Measurements from ENCODE around the gene UQCRFS1.
"Not testable (repeated sequence)": the region's sequence is repeated elsewhere in the genome, so short reads cannot be mapped to it uniquely, and the experiment has no call there.

Gene UQCRFS1

DNA sequence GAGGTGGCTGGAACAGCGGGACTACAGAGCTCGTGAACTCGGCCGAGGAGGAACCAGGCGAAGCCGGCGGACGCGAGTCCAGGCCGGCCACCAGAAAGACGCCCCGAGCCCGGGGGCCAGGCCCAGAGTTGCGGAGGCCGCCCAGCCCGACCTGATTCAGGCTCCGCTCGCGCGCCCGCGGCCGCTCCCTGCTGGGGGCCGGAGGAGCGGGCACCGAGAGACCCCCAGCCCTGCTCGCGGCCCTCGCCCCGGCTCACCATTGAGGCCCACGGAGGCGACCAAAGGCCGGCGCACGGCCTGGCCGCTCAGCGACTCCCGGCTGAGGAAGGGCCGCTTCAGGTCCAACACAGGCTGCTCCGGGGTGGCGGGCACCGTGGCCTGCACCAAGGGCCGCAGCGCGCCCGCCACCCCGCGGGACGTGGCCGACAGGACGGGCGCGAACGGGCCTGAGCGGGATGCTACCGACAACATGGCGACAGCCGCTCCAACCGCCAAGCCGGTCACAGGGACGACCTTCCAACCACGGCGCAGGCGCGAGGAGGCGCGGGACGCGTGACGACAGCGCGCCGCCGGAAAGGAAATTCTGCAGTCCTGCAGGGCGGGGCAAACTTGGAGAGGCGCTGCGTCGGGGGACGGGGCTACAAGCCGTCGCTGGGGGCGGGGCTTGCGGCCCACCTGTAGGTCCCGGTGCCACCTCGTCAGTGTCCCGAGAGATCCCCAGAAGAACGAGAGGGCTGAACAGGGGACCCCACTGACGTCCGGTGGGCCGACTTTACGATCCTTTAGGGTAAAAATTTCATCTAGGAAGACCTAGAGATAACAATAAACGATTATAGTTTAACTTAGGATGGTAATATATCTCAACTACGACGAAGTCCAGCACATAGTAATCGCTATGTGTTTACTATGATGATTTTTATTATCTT, at the start of gene UQCRFS1:
Gene UQCRFS1, minus strand, starts transcription at position 504 of the 926 bp plus-strand sequence. Its CDS starts 33 bp downstream, at position 471.
- Histone ChIP-seq H3K4me2 (peak within 1 kb of the TSS; percentile 92), H3K9ac (peak within 1 kb of the TSS; percentile 100), H3K27me3 (no peaks in the 10 kb centered on the region), H4K20me1 (peaks cover 43% of the 10 kb centered on the region), H3K4me3 (peak within 1 kb of the TSS; percentile 100), H3K36me3 (peaks cover 23% of the 10 kb centered on the region), H3K9me3 (peaks cover 8% of the 10 kb centered on the region; the same call in 1 of the 2 replicates), H3K27ac (peak within 1 kb of the TSS; percentile 100), H3K4me1 (peaks cover 21% of the 10 kb centered on the region)
- no peak for TF ChIP-seq Cebpa-rat (IDR thresholded peaks at IDR 0.05)

- H3K4me1 ChIP-seq, result no peaks in the 10 kb centered on the region
- no peaks in the 10 kb centered on the region for H3K9me3 ChIP-seq
- H3K27ac ChIP-seq, result no peak overlapping the region
- no peak overlapping the region for H3K9ac ChIP-seq
- no peak overlapping the region for H3K4me3 ChIP-seq
- no peaks in the 10 kb centered on the region for H4K20me1 ChIP-seq
- H3K4me2 ChIP-seq, result no peak overlapping the region
- no peaks in the 10 kb centered on the region for H3K27me3 ChIP-seq
- H3K36me3 ChIP-seq, result no peaks in the 10 kb centered on the region
- no peak for TF ChIP-seq Cebpa-rat (IDR thresholded peaks at IDR 0.05)
These were observed 49.1 kb upstream of the UQCRFS1 start for GRCh38 chr19:29262085-29262484.

DNA sequence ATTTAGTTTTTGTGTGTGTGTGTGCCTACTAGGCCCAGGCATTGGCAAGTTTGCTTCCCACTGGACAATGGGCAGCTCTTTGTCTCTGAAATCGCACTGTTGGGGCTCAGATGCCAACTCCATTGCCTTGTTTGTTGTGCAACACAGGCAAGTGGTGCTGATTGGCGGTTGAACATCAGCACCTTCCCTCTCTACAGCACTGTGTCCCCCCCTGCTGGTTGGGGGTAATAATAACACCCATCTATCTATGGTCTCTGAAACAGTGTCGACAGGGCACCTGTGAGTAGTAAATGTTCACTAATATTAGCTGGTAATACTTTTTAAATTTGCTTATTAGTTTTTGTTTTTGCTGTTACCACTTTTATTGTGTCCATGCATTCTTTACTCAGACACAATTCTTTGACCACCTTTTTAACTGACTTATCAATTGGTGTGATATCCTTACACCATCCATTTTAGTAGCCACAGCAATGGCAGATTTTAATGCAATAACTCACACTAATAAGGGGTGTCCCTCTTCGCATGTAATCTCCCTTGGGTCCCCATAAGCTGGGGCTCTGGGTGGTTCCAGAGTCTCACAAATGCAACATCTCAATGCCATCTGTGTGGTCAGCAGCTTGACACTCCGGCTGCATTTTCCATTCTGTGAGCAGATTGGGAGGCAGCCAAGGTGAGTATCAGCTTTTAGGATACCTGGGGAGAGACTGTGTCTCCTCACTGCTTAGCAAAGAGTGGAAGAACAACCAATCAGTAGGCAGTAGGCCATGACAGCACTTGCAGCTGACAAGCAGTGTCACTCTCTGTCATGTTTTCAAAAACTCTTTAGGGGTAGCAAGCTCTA, 47.7 kb upstream of the UQCRFS1 start:
- Histone ChIP-seq H3K4me1 (no peaks in the 10 kb centered on the region), H3K4me3 (no peak overlapping the region), H3K27ac (no peak overlapping the region), H3K27me3 (no peaks in the 10 kb centered on the region), H3K9me3 (no peaks in the 10 kb centered on the region), H3K4me2 (no peak overlapping the region), H3K36me3 (no peaks in the 10 kb centered on the region), H4K20me1 (no peaks in the 10 kb centered on the region), H3K9ac (no peak overlapping the region)
- TF ChIP-seq Cebpa-rat (IDR thresholded peaks at IDR 0.05), result peak; percentile 78

DNA sequence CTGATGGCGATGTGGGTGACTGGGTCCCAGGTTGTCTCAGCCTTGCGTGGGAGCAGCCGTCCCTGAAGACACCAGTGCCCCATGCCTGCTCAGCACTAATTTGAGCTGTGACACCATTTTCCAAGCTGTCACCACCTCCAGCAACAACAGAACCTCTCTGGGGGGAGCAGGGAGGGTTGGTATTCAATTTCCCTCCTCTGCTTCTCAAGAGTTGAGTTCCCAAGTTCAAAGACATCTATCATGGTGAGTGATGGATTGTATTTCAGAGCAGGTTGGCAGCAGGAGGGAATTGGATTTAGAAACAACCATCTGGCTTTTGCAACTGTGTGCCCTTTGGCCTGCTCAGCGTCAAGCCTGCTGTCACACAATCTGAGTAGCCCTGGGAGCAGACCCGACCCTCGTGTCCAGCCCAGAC, 46.9 kb upstream of the UQCRFS1 start:
- no peak overlapping the region for H3K9ac ChIP-seq
- TF ChIP-seq Cebpa-rat (IDR thresholded peaks at IDR 0.05), result no peak
- H3K27ac ChIP-seq, result no peak overlapping the region
- H3K4me2 ChIP-seq, result no peak overlapping the region
- H3K27me3 ChIP-seq, result no peaks in the 10 kb centered on the region
- no peaks in the 10 kb centered on the region for H3K4me1 ChIP-seq
- no peaks in the 10 kb centered on the region for H3K36me3 ChIP-seq
- H3K9me3 ChIP-seq, result no peaks in the 10 kb centered on the region
- H3K4me3 ChIP-seq, result no peak overlapping the region
- H4K20me1 ChIP-seq, result no peaks in the 10 kb centered on the region

DNA sequence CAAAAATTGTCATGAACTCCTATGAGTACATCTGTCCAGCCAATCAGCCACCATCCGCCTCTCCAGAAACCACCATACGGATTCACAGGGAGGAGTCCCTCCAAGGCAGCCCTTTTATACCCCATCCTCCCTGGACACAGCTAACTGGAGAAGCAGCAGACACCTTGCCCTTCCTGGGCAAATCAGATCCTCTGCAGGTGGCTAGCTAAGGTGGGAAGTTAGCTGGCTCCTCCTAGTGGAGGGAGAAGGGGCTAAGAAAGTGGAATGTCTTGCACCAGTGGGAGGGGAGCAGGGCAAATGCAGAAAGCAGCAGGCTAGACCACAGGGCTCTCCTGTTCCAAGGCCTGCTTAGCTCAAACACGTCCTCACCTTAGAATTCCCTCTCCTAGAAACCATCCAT, 46.2 kb upstream of the UQCRFS1 start:
- no peak overlapping the region for H3K4me2 ChIP-seq
- no peaks in the 10 kb centered on the region for H3K27me3 ChIP-seq
- H3K9me3 ChIP-seq, result no peaks in the 10 kb centered on the region
- H3K27ac ChIP-seq, result no peak overlapping the region
- H3K36me3 ChIP-seq, result no peaks in the 10 kb centered on the region
- H3K9ac ChIP-seq, result no peak overlapping the region
- no peak for TF ChIP-seq Cebpa-rat (IDR thresholded peaks at IDR 0.05)
- no peak overlapping the region for H3K4me3 ChIP-seq
- H4K20me1 ChIP-seq, result no peaks in the 10 kb centered on the region
- H3K4me1 ChIP-seq, result no peaks in the 10 kb centered on the region

- no peak overlapping the region for H3K4me2 ChIP-seq
- H3K9me3 ChIP-seq, result no peaks in the 10 kb centered on the region
- H4K20me1 ChIP-seq, result no peaks in the 10 kb centered on the region
- H3K4me1 ChIP-seq, result no peaks in the 10 kb centered on the region
- no peak for TF ChIP-seq Cebpa-rat (IDR thresholded peaks at IDR 0.05)
- H3K36me3 ChIP-seq, result no peaks in the 10 kb centered on the region
- no peak overlapping the region for H3K9ac ChIP-seq
- H3K4me3 ChIP-seq, result no peak overlapping the region
- H3K27me3 ChIP-seq, result no peaks in the 10 kb centered on the region
- no peak overlapping the region for H3K27ac ChIP-seq
These were observed 43.6 kb upstream of the UQCRFS1 start for GRCh38 chr19:29256516-29256915.

GRCh38 chr19:29255912-29256311, 43.0 kb upstream of the UQCRFS1 start:
- Histone ChIP-seq H3K9ac (no peak overlapping the region), H3K9me3 (no peaks in the 10 kb centered on the region), H4K20me1 (no peaks in the 10 kb centered on the region), H3K27me3 (no peaks in the 10 kb centered on the region), H3K27ac (no peak overlapping the region), H3K4me1 (no peaks in the 10 kb centered on the region), H3K4me2 (no peak overlapping the region), H3K36me3 (no peaks in the 10 kb centered on the region), H3K4me3 (no peak overlapping the region)
- TF ChIP-seq Cebpa-rat (IDR thresholded peaks at IDR 0.05), result no peak

DNA sequence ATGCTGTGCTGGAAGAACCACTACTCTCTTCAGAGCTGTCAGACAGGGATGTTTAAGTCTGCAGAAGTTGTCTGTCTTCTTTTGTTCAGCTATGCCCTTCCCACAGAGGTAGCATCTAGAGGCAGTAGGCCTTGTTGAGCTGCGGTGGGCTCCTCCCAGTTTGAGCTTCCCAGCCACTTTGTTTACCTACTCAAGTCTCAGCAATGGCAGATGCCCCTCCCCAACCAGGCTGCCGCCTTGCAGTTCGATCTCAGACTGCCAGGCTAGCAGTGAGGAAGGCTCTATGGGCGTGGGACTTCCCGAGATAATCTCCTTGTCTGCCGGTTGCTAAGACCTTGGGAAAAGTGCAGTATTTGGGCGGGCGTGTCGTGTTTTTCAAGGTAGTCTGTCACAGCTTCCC, 42.1 kb upstream of the UQCRFS1 start:
- Histone ChIP-seq H3K4me1 (no peaks in the 10 kb centered on the region), H3K27ac (no peak overlapping the region), H3K27me3 (no peaks in the 10 kb centered on the region), H4K20me1 (no peaks in the 10 kb centered on the region), H3K4me3 (no peak overlapping the region), H3K9ac (no peak overlapping the region), H3K9me3 (no peaks in the 10 kb centered on the region), H3K4me2 (no peak overlapping the region), H3K36me3 (no peaks in the 10 kb centered on the region)
- no peak for TF ChIP-seq Cebpa-rat (IDR thresholded peaks at IDR 0.05)

DNA sequence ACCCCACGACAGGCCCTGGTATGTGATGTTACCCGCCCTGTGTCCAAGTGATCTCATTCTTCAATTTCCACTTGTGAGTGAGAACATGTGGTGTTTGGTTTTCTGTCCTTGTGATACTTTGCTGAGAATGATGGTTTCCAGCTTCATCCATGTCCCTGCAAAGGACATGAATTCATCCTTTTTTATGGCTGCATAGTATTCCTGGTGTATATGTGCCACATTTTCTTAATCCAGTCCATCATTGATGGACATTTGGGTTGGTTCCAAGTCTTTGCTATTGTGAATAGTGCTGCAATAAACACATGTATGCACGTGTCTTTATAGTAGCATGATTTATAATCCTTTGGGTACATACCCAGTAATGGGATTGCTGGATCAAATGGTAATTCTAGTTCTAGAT, 36.8 kb upstream of the UQCRFS1 start:
- not testable (repeated sequence) for H3K9ac ChIP-seq, H3K36me3 ChIP-seq, H3K9me3 ChIP-seq, H3K27me3 ChIP-seq, H3K4me1 ChIP-seq, H3K4me2 ChIP-seq, H3K27ac ChIP-seq, H3K4me3 ChIP-seq, H4K20me1 ChIP-seq

- no peaks in the 10 kb centered on the region for H3K27me3 ChIP-seq
- no peak overlapping the region for H3K4me2 ChIP-seq
These were observed 35.4 kb upstream of the UQCRFS1 start for GRCh38 chr19:29248332-29248844.

More at GRCh38 chr19:29248332-29248844, 35.4 kb upstream of the UQCRFS1 start:
- TF ChIP-seq Cebpa-rat (IDR thresholded peaks at IDR 0.05), result no peak
- H3K27ac ChIP-seq, result no peak overlapping the region
- H3K9ac ChIP-seq, result no peak overlapping the region
- H3K9me3 ChIP-seq, result no peaks in the 10 kb centered on the region
- no peak overlapping the region for H3K4me3 ChIP-seq
- no peaks in the 10 kb centered on the region for H3K4me1 ChIP-seq
- H4K20me1 ChIP-seq, result no peaks in the 10 kb centered on the region
- H3K36me3 ChIP-seq, result no peaks in the 10 kb centered on the region
